WTC11 (cell line): Measurements from ENCODE around the gene FAM228B. TPM values are rescaled to one million over a fixed set of nuclear protein-coding genes. Genes with fewer than 3 reads are reported as not detected.

Experiments
- ATAC-seq: fragments of 200-7000 bp; cut with Tn5 transposase; 2 replicates; pipeline ENCODE4 v1.10.0; 2021; ENCODE audit warnings: mild to moderate bottlenecking, moderate library complexity
- CTCF ChIA-PET: fragments of 300-600 bp; sonication (Branson Sonifier 250); formaldehyde crosslinking; loops from one replicate; lab custom pipeline; 2021; ENCODE audit warnings: antibody characterized with exemption; lab: Charles Lee
- POLR2A ChIA-PET: fragments of 350-600 bp; sonication (Branson Sonifier 250); formaldehyde crosslinking; loops from one replicate; lab custom pipeline; 2021; ENCODE audit warnings: antibody characterized with exemption; lab: Charles Lee
- DNase-seq: peaks from one replicate; pipeline ENCODE4 v3.0.0; 2021; ENCODE audit warnings: low spot score
- H3K27ac Mint-ChIP-seq: 2 replicates; pipeline ENCODE4 v1.8.0; 2021; ENCODE audit warnings: mixed read lengths
- H3K27me3 Mint-ChIP-seq: 2 replicates; pipeline ENCODE4 v1.8.0; 2021; ENCODE audit warnings: low read depth, mild to moderate bottlenecking, moderate library complexity, mixed read lengths
- H3K36me3 Mint-ChIP-seq: 2 replicates; pipeline ENCODE4 v1.8.0; 2021; ENCODE audit warnings: mixed read lengths
- H3K4me1 Mint-ChIP-seq: 2 replicates; pipeline ENCODE4 v1.8.0; 2022; ENCODE audit warnings: mixed read lengths
- H3K4me3 Mint-ChIP-seq: 2 replicates; pipeline ENCODE4 v1.8.0; 2021; ENCODE audit warnings: mild to moderate bottlenecking, moderate library complexity, mixed read lengths
- H3K9me3 Mint-ChIP-seq: 2 replicates; pipeline ENCODE4 v1.8.0; 2021; ENCODE audit warnings: mixed read lengths
- CBFB ChIP-seq: sonication (generic); formaldehyde crosslinking; IDR thresholded peaks from 2 replicates; pipeline ENCODE4 v1.8.1; 2022; ENCODE audit warnings: mild to moderate bottlenecking, low read depth, missing genetic modification reagents
- E2F1 ChIP-seq: sonication (generic); formaldehyde crosslinking; IDR thresholded peaks from 2 replicates; pipeline ENCODE4 v1.8.0; 2022; ENCODE audit warnings: mild to moderate bottlenecking, missing genetic modification reagents
- JUN ChIP-seq: sonication (generic); formaldehyde crosslinking; IDR thresholded peaks from 2 replicates; pipeline ENCODE4 v1.8.0; 2023; ENCODE audit warnings: mild to moderate bottlenecking, missing genetic modification reagents
- TP53 ChIP-seq: sonication (generic); formaldehyde crosslinking; IDR thresholded peaks from 2 replicates; pipeline ENCODE4 v1.8.1; 2023; ENCODE audit warnings: mild to moderate bottlenecking, missing genetic modification reagents
- ZNF219 ChIP-seq: sonication (generic); formaldehyde crosslinking; IDR thresholded peaks from 2 replicates; pipeline ENCODE4 v1.8.0; 2023; ENCODE audit warnings: missing genetic modification reagents, mild to moderate bottlenecking, borderline replicate concordance
- ZNF425 ChIP-seq: fragments of 250-450 bp; sonication (Bioruptor Pico); conservative IDR thresholded peaks from 2 replicates; pipeline ENCODE4 v1.9.0; 2021; ENCODE audit warnings: mild to moderate bottlenecking
- ZNF532 ChIP-seq: fragments of 250-450 bp; sonication (Bioruptor Pico); IDR thresholded peaks from 2 replicates; pipeline ENCODE4 v1.9.0; 2021; ENCODE audit warnings: mild to moderate bottlenecking, borderline replicate concordance
- ZSCAN18 ChIP-seq: fragments of 250-450 bp; sonication (Bioruptor Pico); IDR thresholded peaks from 2 replicates; pipeline ENCODE4 v2.1.2; 2022; ENCODE audit warnings: mild to moderate bottlenecking, moderate library complexity
- total RNA-seq: library from RNA; stranded (reverse); gene quantifications from 3 replicates; pipeline ENCODE4 v1.2.3, GENCODE V29; 2021
- TF ChIP-seq, protein P1 (sequence below): sonication (generic); formaldehyde crosslinking; IDR thresholded peaks from 2 replicates; pipeline ENCODE4 v1.8.1; 2022; ENCODE audit warnings: missing genetic modification reagents, borderline replicate concordance
- TF ChIP-seq, protein P2 (sequence below): sonication (generic); formaldehyde crosslinking; IDR thresholded peaks from 2 replicates; pipeline ENCODE4 v1.8.1; 2022; ENCODE audit warnings: mild to moderate bottlenecking, moderate library complexity, missing genetic modification reagents
- TF ChIP-seq, protein P3 (sequence below): sonication (generic); formaldehyde crosslinking; IDR thresholded peaks from 2 replicates; pipeline ENCODE4 v1.8.1; 2023; ENCODE audit warnings: mild to moderate bottlenecking, missing genetic modification reagents, moderate library complexity
- TF ChIP-seq, protein P4 (sequence below): sonication (generic); formaldehyde crosslinking; IDR thresholded peaks from 2 replicates; pipeline ENCODE4 v1.8.0; 2022; ENCODE audit warnings: missing genetic modification reagents
- TF ChIP-seq, protein P5 (sequence below): sonication (generic); formaldehyde crosslinking; IDR thresholded peaks from 2 replicates; pipeline ENCODE4 v1.8.1; 2022; ENCODE audit warnings: low read depth, mild to moderate bottlenecking, moderate library complexity, missing genetic modification reagents, borderline replicate concordance

FAM228B gene
- total RNA-seq, 1 experiment from 2014 or later, result 2.7 TPM

DNA sequence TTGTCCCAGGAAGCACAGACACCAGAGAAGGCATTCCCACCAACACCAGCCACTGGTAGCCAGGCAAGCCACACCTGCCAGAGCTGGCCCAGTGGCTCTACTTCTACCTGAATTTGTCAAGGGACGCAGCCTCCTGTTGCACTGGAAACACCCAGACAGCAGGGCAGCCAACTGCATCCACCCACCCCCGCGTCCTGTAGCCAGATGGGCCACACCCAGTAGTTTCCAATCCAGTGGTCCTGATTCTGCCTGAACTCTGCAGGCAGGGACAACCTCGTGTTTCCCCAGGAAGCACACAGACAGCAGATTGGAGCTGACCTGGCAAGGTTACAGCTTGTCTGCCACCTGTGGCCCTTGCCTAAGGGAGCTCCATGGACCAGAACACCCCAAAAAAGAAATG, 18.4 kb upstream of the FAM228B start:
- Mint-ChIP-seq H3K4me3 (no peak overlapping the region), H3K36me3 (peaks cover 9% of the 10 kb centered on the region), H3K27ac (no peak overlapping the region), H3K9me3 (peaks cover 42% of the 10 kb centered on the region), H3K4me1 (0 out of 2 replicates have a peak, but pooled peaks cover 4% of the 10 kb centered on the region), H3K27me3 (peaks cover 18% of the 10 kb centered on the region)
- DNase-seq (no peak), ATAC-seq (no peak)
- TF ChIP-seq TP53 (CRISPR knock-in tag) (no peak), CBFB (CRISPR knock-in tag) (no peak)
- TF ChIP-seq, protein P1, sequence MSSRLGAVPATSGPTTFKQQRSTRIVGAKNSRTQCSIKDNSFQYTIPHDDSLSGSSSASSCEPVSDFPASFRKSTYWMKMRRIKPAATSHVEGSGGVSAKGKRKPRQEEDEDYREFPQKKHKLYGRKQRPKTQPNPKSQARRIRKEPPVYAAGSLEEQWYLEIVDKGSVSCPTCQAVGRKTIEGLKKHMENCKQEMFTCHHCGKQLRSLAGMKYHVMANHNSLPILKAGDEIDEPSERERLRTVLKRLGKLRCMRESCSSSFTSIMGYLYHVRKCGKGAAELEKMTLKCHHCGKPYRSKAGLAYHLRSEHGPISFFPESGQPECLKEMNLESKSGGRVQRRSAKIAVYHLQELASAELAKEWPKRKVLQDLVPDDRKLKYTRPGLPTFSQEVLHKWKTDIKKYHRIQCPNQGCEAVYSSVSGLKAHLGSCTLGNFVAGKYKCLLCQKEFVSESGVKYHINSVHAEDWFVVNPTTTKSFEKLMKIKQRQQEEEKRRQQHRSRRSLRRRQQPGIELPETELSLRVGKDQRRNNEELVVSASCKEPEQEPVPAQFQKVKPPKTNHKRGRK (CRISPR knock-in tag), result no peak
- ChIA-PET POLR2A (no interaction called here), CTCF (interaction anchor here (0.9 kb wide), 1 partner anchor 21 kb away, joined by 3 read pairs; no protein-coding TSS in a partner anchor)

DNA sequence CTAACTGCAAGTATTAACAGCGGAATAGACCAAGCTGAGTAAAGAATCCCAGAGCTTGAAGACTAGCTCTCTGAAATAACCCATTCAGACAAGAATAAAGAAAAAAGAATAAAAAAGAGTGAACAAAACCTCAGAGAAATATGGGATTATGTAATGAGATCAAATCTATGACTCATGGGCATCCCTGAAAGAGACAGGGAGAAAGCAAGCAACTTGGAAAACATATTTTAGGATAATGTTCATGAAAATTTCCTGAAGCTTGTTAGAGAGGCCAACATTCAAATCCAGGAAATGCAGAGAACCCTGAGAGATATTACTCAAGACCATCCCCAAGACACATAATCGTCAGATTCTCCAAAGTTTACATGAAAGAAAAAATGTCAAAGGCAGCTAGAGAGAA, 17.5 kb upstream of the FAM228B start:
- Mint-ChIP-seq H3K4me1 (0 out of 2 replicates have a peak, but pooled peaks cover 4% of the 10 kb centered on the region), H3K4me3 (no peak overlapping the region), H3K27me3 (peaks cover 18% of the 10 kb centered on the region), H3K36me3 (peaks cover 9% of the 10 kb centered on the region), H3K27ac (no peak overlapping the region), H3K9me3 (peaks cover 40% of the 10 kb centered on the region)
- ChIA-PET CTCF (interaction anchor here (1.6 kb wide), 1 partner anchor 22 kb away, joined by 8 read pairs; no protein-coding TSS in a partner anchor), POLR2A (interaction anchor here (1.3 kb wide), 1 partner anchor 22 kb away, joined by 8 read pairs; the partner anchor contains the start of gene TP53I3)
- no peak for DNase-seq
- ATAC-seq, result no peak
- TF ChIP-seq ZNF532 (CRISPR knock-in tag) (no peak), ZSCAN18 (CRISPR knock-in tag) (no peak), E2F1 (CRISPR knock-in tag) (no peak), ZNF219 (CRISPR knock-in tag) (no peak), JUN (CRISPR knock-in tag) (no peak), ZNF425 (no peak)
- TF ChIP-seq, protein P2, sequence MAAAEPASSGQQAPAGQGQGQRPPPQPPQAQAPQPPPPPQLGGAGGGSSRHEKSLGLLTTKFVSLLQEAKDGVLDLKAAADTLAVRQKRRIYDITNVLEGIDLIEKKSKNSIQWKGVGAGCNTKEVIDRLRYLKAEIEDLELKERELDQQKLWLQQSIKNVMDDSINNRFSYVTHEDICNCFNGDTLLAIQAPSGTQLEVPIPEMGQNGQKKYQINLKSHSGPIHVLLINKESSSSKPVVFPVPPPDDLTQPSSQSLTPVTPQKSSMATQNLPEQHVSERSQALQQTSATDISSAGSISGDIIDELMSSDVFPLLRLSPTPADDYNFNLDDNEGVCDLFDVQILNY (CRISPR knock-in tag), result no peak
- TF ChIP-seq, protein P3, sequence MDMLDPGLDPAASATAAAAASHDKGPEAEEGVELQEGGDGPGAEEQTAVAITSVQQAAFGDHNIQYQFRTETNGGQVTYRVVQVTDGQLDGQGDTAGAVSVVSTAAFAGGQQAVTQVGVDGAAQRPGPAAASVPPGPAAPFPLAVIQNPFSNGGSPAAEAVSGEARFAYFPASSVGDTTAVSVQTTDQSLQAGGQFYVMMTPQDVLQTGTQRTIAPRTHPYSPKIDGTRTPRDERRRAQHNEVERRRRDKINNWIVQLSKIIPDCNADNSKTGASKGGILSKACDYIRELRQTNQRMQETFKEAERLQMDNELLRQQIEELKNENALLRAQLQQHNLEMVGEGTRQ (CRISPR knock-in tag), result no peak
- TF ChIP-seq, protein P4, sequence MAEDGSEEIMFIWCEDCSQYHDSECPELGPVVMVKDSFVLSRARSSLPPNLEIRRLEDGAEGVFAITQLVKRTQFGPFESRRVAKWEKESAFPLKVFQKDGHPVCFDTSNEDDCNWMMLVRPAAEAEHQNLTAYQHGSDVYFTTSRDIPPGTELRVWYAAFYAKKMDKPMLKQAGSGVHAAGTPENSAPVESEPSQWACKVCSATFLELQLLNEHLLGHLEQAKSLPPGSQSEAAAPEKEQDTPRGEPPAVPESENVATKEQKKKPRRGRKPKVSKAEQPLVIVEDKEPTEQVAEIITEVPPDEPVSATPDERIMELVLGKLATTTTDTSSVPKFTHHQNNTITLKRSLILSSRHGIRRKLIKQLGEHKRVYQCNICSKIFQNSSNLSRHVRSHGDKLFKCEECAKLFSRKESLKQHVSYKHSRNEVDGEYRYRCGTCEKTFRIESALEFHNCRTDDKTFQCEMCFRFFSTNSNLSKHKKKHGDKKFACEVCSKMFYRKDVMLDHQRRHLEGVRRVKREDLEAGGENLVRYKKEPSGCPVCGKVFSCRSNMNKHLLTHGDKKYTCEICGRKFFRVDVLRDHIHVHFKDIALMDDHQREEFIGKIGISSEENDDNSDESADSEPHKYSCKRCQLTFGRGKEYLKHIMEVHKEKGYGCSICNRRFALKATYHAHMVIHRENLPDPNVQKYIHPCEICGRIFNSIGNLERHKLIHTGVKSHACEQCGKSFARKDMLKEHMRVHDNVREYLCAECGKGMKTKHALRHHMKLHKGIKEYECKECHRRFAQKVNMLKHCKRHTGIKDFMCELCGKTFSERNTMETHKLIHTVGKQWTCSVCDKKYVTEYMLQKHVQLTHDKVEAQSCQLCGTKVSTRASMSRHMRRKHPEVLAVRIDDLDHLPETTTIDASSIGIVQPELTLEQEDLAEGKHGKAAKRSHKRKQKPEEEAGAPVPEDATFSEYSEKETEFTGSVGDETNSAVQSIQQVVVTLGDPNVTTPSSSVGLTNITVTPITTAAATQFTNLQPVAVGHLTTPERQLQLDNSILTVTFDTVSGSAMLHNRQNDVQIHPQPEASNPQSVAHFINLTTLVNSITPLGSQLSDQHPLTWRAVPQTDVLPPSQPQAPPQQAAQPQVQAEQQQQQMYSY, result no peak
- TF ChIP-seq, protein P5, sequence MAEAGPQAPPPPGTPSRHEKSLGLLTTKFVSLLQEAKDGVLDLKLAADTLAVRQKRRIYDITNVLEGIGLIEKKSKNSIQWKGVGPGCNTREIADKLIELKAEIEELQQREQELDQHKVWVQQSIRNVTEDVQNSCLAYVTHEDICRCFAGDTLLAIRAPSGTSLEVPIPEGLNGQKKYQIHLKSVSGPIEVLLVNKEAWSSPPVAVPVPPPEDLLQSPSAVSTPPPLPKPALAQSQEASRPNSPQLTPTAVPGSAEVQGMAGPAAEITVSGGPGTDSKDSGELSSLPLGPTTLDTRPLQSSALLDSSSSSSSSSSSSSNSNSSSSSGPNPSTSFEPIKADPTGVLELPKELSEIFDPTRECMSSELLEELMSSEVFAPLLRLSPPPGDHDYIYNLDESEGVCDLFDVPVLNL, result no peak
